ENCODE measurements around the gene SCARF2.

Gene SCARF2

GRCh38 chr22:20436768-20437612 is 635 bp downstream of the SCARF2 start:
- H3K27ac ChIP-seq: peak overlapping the region; percentile 91 to 98
- no peak for TF ChIP-seq CTCF (IDR thresholded peaks at IDR 0.05)
- peak overlapping the region; percentile 89 for H3K4me3 ChIP-seq
- no peak for DNase-seq (ENCODE audit: low spot score)

DNA sequence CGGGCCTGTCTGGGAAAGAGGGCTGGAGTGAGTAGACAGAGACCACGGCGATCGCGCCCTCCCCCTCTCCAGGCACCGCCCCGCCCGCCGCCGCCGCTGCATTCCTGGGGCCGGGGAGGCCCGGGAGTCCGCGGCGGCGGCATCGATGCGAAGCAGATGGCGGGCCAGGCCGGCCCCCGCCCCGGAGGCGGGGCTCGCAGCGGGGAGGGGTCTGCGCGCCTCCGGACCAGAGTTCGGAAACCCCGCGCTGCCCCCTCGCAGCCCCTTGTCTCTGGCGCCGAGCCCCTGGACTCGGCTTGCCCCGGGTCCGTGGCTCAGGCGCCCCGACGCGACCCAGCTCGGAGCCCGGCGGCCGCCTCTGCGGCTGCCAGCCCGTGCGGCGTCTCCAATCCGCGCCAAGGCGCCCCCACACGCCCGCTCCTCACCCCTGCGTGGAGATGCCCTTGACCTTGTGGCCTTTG is 1.3 kb downstream of the SCARF2 start:
- Histone ChIP-seq H3K4me3 (peak overlapping the region; percentile 89), H3K27ac (peak overlapping the region; percentile 91 to 98)
- DNase-seq (ENCODE audit: low spot score): no peak
- no peak for TF ChIP-seq CTCF (IDR thresholded peaks at IDR 0.05)

- DNase-seq (ENCODE audit: low spot score): no peak
- Histone ChIP-seq H3K27ac (peak overlapping the region; percentile 91 to 98), H3K4me3 (peak overlapping the region; percentile 89)
- no peak for TF ChIP-seq CTCF (IDR thresholded peaks at IDR 0.05)
These were observed 2.0 kb downstream of the SCARF2 start for GRCh38 chr22:20435436-20436306.

DNA sequence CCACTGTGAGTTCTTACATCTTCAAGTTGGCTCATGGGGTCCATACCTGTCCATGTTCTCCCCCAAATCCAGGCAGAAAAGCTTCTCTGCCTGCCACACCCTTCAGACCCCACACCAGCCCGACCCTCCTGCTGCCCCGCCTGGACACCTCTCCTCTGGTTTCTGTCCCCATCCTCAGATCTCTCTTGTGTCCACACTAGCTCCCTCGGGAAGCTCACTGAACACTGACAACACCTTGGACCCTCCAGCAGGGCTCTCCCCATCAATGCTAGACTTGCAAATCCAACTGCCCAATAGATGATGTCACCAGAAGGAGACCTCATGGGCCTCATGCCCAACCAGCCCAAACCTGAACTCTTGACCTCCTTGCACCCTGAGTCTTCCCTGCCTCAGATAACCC is 2.9 kb downstream of the SCARF2 start:
- DNase-seq (ENCODE audit: low spot score): no peak
- peak overlapping the region in 1 of 2 donors; percentile 1 for H3K27ac ChIP-seq
- TF ChIP-seq CTCF (IDR thresholded peaks at IDR 0.05): no peak

DNA sequence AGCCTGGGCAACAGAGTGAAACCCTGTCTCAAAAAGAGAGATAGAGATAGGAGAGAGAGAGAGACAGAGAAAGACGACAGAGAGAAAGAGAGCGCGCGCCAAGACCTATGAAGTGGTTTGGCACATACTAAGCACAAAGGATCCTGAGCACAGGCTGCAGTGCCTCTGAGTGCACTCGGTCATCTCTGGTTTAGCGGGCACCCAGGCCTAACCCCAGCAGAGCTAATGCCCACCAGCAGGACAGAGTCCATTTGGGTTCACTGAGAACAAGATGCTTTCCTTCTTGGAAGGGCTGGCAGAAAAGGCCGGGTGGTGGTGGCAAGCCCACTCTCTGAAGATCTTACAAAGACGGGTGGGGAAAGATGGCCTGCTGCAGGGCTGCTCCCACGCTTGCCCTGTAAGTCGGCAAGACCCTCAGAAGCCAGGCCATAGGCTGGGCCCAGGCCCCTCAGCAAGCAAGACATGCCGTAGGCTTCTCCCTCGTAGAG is 3.3 kb downstream of the SCARF2 start:
- Histone ChIP-seq H3K27ac (no peak overlapping the region), H3K4me3 (no peak overlapping the region)
- DNase-seq (ENCODE audit: low spot score): no peak
- TF ChIP-seq CTCF (IDR thresholded peaks at IDR 0.05): no peak

More for the DNA sequence above, 2.9 kb downstream of the SCARF2 start:
- no peak overlapping the region for H3K4me3 ChIP-seq

- Histone ChIP-seq H3K4me3 (no peak overlapping the region), H3K27ac (no peak overlapping the region)
- no peak for TF ChIP-seq CTCF (IDR thresholded peaks at IDR 0.05)
- no peak for DNase-seq (ENCODE audit: low spot score)
These were observed 3.9 kb downstream of the SCARF2 start for GRCh38 chr22:20433686-20434241.

Measured in coronary artery (tissue), 2 donors.